ENCODE data around the gene FAM89B.
"Not testable (repeated sequence)": the region's sequence is repeated elsewhere in the genome, so short reads cannot be mapped to it uniquely, and the experiment has no call there.

FAM89B gene

GRCh38 chr11:65556470-65557279 is 15.7 kb upstream of the FAM89B start:
- DNase-seq (ENCODE audit: low read depth): no peak

- no peak for DNase-seq (ENCODE audit: low read depth)
These were observed 14.9 kb upstream of the FAM89B start for GRCh38 chr11:65557280-65558001.

GRCh38 chr11:65558002-65558929 is 14.1 kb upstream of the FAM89B start, which contains the start of gene LTBP3:
TSS of gene LTBP3 (minus strand) at chr11:65558359. CDS start at chr11:65557959, 400 bp downstream.
- DNase-seq (ENCODE audit: low read depth): no peak

- DNase-seq (ENCODE audit: low read depth): no peak
These were observed 13.3 kb upstream of the FAM89B start for GRCh38 chr11:65558930-65559509.

GRCh38 chr11:65559535-65559934 is 12.8 kb upstream of the FAM89B start:
- DNase-seq (ENCODE audit: low read depth): no peak

- DNase-seq (ENCODE audit: low read depth): no peak
These were observed 12.3 kb upstream of the FAM89B start for GRCh38 chr11:65559951-65560537.

- DNase-seq (ENCODE audit: low read depth): no peak
These were observed 11.6 kb upstream of the FAM89B start for GRCh38 chr11:65560555-65561418.

GRCh38 chr11:65562020-65562419 is 10.3 kb upstream of the FAM89B start:
- DNase-seq (ENCODE audit: low read depth): no peak

- DNase-seq (ENCODE audit: low read depth): no peak
These were observed 9.6 kb upstream of the FAM89B start for GRCh38 chr11:65562788-65563187.

GRCh38 chr11:65563601-65564000 is 8.7 kb upstream of the FAM89B start:
- DNase-seq (ENCODE audit: low read depth): no peak

GRCh38 chr11:65564879-65565559 is 7.3 kb upstream of the FAM89B start:
- DNase-seq (ENCODE audit: low read depth): not testable (repeated sequence)

- no peak for DNase-seq (ENCODE audit: low read depth)
These were observed 6.5 kb upstream of the FAM89B start for GRCh38 chr11:65565624-65566453.

- DNase-seq (ENCODE audit: low read depth): no peak
These were observed 3.0 kb upstream of the FAM89B start for GRCh38 chr11:65569164-65569972.

- peak; percentile 90 for DNase-seq (ENCODE audit: low read depth)
These were observed 2.1 kb upstream of the FAM89B start, which contains the start of gene ZNRD2 for GRCh38 chr11:65569973-65570918. TSS of gene ZNRD2 (plus strand) at chr11:65570477. CDS start at chr11:65570492, 15 bp downstream.

- no peak for DNase-seq (ENCODE audit: low read depth)
These were observed 918 bp upstream of the FAM89B start for GRCh38 chr11:65571420-65571819.

GRCh38 chr11:65571940-65572339 is 398 bp upstream of the FAM89B start:
- DNase-seq (ENCODE audit: low read depth): no peak

All from stimulated activated CD8-positive, alpha-beta memory T cell treated with anti-CD3 and anti-CD28 coated beads, Interleukin-15, amount 100 ng/mL, for 24 hours (primary cell).